ENCODE data around the gene CCL4L2.
"Not testable (repeated sequence)": the region's sequence is repeated elsewhere in the genome, so short reads cannot be mapped to it uniquely, and the experiment has no call there.

CCL4L2 gene

DNA sequence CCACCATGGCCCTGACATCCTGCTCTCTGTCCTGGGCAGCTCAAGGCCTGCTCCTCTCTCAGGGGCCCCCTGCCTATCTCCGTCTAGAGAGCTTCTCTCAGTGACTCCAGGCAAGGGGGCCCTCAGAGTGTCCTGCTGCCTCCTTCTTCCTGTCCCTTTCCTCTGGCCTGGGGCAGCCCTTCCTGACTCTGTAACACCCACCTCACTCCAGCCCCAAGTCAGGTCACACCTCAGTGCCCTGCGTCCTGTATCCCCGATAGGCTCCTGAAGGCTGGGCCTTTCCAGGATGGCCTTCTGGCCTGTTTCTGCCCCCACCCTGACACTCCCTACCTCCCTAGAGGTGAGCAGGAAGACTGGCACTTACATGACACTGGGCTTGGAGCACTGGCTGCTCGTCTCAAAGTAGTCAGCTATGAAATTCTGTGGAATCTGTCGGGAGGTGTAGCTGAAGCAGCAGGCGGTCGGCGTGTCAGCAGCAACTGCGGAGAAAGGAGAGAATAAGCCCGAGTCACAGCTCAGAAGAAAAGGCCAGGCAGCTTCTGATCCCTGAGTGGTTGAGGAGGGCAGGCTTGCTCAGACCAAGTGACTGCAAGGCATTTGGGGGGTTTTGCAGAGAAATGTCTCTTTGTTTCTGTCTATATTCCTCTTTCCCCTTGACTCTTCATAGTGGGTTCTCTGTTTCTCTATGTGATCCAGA lies 15.3 kb upstream of the CCL4L2 start:
- no peak for DNase-seq

GRCh38 chr17:36196131-36196486 lies 14.8 kb upstream of the CCL4L2 start:
- DNase-seq: no peak

DNA sequence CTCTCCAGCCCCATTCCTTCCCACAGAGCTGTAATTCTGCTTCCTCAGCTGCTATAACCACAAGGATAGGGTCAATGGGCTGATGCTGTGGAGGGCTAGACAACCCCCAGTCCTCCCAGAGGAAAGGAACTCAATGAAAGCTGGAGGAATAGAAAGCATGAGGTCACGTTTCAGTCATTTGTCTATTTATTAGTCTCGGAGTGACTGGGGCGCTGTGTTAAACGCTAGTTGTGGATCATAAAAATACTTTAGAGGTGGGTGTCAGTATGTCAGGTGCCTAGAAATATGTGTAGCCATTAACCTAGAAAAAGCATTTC lies 13.5 kb upstream of the CCL4L2 start:
- no peak for DNase-seq

DNA sequence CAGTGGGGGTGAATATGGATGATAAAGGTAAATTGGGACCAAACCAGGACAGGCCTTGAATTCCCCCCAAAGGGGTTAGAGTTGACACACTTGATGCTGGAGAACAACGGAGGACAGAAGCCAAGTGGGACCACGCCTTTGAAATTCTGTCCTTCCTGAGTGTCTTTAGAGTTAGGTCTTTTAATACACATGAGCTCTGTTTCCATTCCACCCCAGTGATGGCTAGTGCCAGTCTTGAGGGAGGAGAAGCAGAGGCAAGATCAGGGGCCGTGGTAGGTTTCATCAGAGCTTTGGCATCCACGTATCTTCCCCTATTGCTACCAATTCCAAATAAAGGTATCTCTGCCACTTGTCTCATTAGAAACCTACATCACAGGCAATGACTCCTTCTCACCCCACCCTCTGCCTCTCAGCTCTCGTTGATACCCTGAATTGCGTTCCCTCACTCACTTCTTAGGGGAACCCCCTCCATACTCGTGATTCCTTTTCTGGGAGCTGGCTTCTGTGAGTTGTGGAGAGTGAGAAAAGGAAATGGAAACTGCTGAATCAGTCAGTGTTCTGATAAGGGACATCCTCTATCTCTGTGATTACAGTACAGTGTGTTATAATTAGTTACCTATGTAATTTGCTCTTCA lies 11.9 kb upstream of the CCL4L2 start:
- DNase-seq: no peak

DNA sequence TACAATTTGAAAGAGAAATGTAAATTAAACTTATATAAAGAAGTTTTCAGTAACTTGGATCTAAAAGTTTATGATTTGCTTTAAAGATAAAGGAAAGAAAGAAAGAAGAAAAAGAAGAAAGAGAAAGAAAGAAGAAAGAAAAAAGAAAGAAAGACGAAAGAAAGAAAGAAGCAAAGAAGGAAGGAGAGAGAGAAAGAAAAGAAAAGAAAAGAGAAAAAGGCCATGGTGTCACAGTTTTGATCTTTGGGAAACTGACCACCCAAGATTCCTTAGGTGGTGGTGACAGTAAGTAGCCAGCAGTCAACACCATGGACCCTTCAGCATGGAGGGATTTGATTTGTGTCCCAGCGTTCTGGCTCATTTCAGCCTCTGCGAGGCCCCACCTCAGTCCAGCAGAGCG lies 9.8 kb upstream of the CCL4L2 start:
- not testable (repeated sequence) for DNase-seq

- DNase-seq: not testable (repeated sequence)
Observed at GRCh38 chr17:36201506-36201905, 9.4 kb upstream of the CCL4L2 start.

DNA sequence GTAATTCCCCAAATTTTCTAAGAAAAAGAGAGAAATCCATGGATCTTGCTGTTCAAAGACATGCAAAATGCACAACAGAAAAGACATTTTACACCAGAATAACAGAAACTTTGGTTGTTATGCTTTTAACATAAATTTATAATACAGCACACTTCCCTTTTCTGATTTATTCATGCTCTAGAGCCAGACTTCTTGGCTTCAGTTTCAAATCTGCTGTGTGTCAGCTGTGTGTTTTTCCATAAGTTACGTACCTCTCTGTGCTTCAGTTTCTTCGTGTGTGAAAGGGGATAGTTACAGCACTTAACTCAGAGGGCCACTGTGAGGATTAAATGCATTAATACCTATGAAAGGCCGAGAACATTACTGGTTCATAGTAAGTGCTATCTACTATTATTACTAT lies 7.5 kb upstream of the CCL4L2 start:
- no peak for DNase-seq

DNA sequence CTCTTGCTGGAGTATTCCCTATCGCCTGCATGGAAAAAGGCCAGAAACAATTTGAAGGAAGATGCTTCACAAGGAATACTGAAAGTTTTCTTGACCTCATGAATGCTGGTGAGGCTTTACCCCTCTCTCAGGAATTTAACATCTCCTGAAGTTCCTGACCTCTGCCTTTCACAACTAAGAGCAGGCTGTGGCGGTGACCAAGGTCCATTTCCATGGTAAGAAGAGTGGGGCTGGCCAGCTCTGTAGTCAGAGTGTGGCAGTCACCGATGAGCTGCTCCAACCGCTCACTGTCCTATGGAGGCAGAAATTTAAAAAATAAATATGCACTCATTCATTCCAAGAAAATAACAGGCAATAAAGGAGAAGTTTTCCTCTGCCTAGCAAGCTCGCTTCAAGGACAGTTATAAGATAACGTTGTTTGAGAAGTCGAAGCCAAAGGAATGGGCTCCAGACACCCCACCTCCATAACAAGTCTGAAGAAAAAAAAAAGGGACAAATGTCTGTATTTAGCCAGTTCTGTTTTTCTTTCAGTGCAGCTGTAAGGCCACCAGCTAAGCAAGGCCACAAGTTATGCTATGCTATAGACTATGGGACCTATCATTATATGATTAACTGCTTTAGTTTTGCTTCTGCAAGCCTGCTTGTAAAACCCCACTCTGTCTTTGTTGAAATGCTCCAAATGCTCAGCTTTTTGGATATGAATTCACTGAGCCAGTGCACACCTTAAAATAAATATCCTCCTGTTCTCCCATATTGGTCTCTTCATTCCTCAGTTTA lies 6.0 kb upstream of the CCL4L2 start:
- no peak for DNase-seq

GRCh38 chr17:36205637-36206485 lies 5.0 kb upstream of the CCL4L2 start:
- no peak for DNase-seq

DNA sequence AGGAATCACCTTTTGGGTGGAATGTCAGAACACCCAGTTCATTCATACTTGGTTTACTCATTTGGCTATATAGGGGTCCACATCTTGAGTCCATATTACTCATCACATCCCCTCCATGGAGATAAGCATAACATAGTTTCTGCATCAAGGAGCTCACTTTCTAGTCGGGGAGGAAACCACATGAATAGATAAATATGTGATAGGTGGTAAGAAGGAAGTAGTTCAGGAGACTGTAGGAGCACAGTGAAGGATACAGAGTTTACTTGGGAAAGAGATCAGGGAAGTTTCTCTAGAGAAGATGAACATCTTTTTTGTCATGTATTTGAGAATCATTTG lies 4.4 kb upstream of the CCL4L2 start:
- DNase-seq: not testable (repeated sequence)

DNA sequence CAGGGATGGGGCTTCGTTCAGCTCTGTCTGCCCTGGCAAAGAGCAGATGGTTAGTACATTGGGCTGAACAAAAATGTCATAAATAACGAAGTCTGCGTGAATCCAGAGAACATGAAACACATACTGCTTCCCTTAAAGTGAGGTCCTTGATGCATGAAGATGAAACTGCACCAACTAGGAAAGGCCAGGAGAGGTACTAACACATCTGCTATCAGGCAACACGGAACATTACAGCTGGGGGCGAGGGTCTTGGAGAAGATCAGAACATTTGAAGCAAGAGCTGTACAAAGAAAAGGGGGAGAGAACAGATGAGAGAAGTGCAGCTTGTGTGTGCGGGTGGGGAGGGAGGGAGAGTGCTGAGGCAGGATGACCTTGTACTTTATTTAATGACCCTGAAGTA lies 3.5 kb upstream of the CCL4L2 start:
- not testable (repeated sequence) for DNase-seq

- DNase-seq: no peak
Observed at GRCh38 chr17:36209575-36209974, 1.3 kb upstream of the CCL4L2 start.

DNA sequence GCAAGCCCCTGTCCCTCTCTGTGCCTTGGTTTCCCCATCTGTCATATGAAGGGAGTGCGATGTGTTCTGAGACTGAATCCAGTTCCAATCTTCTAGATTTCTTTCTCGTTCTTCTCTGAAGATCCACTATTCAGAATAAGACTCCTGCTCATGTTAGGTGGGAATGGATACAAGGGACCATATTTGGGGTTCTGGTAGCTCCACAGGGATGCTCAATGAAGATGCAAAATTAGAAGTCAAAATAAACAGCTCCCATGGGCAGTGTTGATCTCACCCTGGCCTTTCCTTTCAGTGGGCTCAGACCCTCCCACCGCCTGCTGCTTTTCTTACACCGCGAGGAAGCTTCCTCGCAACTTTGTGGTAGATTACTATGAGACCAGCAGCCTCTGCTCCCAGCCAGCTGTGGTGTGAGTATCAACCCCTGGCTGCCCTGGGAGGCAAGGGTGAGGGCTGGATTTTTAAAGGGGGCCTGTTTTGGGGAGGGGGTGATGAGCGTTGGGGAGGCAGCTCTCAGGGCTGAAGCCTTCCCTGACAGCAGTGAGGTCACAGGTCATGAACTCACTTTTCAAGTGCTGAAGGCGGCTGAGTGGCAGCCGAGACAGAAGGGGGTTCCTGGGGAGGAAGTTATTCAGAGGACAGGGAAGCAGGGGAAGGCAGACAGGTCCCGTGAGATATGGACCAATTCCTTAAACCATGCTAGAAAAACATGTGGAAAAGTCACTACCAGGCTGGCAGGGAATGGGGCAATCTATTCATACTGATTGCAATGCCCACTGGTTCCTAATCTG lies 815 bp downstream of the CCL4L2 start:
- not testable (repeated sequence) for DNase-seq

DNA sequence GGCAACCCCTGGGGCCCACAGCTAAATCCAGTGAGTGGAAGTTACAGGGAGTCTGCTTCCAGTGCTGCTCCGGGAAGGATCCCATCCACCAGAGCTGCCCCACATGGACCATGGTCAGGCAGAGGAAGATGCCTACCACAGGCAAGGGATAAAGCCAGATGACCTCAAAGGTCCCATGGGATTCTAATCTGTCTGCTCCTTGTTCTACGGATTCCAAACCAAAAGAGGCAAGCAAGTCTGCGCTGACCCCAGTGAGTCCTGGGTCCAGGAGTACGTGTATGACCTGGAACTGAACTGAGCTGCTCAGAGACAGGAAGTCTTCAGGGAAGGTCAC lies 1.4 kb downstream of the CCL4L2 start:
- DNase-seq: no peak

- DNase-seq: no peak
Observed at GRCh38 chr17:36212966-36213365, 2.1 kb downstream of the CCL4L2 start.

DNA sequence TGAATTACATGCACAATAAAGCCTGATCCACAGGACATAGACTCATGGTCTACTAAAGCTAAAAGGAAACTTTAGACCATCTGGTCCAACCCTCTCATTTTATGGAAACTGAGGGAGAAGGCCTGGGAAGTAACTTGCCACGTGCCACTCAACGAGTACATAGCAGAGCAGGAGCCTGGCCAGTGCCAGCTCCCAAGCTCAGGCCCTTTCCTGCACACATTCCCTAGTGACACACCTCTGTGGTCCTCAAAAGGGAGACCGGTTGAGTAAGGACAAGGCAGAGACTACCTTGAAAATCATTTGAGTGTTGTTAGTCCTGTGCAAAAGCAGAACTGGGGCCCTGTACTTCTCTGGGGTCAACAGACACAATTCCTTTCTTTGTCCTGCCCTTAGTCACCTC lies 2.8 kb downstream of the CCL4L2 start:
- DNase-seq: no peak

DNA sequence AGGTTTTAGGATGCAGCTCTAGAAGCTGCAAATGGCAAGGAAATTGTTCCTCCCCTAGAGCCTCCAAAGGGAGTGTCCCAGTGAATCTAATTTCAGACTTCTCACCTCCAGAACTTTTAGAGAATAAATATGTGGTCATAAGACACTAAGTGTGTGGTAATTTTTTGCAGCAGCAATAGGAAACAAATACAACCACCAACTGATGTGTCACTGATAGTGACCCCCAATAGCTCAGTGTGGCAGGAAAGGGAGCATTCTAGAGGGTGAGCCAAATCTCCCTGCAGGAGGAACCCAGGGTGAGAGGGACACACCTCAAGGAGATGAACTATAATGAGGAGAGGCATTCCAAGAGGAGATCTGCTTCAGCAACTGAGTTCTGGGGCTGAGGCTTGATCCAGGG lies 4.1 kb downstream of the CCL4L2 start:
- no peak for DNase-seq

GRCh38 chr17:36215406-36216308 lies 4.8 kb downstream of the CCL4L2 start:
- DNase-seq: not testable (repeated sequence)

- DNase-seq: not testable (repeated sequence)
Observed at GRCh38 chr17:36219556-36219955, 8.7 kb downstream of the CCL4L2 start.

DNA sequence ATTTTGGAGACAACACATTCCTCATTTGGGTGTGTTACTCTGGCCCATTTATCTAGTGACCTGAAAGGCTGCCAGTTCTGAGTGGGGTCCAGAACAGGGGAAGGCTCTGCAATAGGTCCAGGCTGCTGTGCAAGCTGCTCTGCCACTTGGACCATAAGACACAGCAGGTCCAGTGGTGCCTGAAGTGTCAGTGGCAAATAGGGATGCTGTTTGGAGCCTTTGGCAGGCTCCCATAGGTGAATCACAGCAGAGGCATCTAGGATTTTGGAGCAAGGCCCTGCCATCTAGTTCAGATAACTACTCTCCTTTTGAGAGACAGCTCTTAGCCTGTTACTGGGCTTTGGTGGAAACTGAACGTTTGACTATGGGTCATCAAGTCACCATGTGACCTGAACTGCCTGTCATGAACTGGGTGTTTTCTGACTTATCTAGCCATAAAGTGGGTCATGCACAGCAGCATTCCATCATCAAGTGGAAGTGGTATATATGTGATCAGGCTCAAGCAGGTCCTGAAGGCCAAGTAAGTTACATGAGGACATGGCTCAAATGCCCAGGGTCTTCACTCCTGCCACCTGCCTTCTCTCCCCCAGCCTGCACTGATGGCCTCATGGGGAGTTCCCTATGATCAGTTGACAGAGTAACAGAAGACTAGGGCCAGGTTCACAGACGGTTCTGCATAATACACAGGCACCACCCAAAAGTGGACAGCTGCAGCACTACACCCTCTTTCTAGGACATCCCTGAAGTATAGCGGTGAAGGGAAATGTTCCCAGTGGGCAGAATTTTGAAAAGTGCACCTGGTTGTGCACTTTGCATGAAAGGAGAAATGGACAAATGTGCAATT lies 10.1 kb downstream of the CCL4L2 start:
- not testable (repeated sequence) for DNase-seq

Measured in central memory CD4-positive, alpha-beta T cell (primary cell).